ENCODE results near the gene MARVELD1. TPM values are rescaled to one million over a fixed set of nuclear protein-coding genes. Genes with fewer than 3 reads are reported as not detected.

The MARVELD1 gene
- total and polyA plus RNA-seq, 2 of the 13 experiments (the other 11 are each of a cell fraction or from before 2014, with no cell fraction given) = not detected

DNA sequence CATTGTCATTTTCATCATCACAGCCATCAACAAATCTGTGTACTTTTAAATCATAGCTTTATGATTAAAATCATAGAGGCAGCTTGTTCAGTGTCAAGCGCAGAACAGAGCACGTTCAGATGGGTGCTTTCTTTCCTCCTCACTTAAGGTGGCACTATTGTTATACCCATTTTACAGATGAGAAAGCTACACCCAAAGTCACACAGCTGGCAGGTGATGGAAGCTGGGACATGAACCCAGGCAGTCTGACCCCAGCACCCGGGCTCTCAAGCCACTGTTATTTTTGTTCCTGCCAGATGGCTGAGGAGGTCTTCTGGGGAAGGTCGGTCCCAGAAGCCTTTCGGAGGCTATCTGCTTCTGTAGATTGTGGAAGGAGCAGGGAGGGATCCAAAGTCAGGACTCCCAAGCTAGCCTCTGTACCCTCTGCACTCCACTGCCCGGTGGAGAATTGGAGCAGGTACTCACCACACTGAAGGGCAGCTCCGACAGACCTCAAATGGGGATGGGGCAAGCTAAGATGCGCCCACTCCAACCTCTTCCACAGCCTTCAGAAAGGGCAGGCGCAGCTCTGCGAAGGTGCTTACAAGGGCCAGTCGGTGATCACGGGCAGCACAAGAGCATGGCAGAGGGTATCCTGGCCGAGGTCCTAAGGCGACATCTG is 27.1 kb upstream of the MARVELD1 start:
- H3K4me3 ChIP-seq (replicated peaks in 1 of 3; ENCODE audit: insufficient read depth in 1 of 3, low read depth in 2 of 3, low read length in 3 of 3) = peak overlapping the region; percentile 91 to 97 (median 95)
- no peaks in the 10 kb centered on the region for H3K36me3 ChIP-seq (replicated peaks in 1 of 2; ENCODE audit: control insufficient read depth in 1 of 2, insufficient read depth in 2 of 2, low read length in 2 of 2)
- WGBS (ENCODE audit: low lambda C conversion rate) = 1% methylated on average over 6 of the region's 14 CpGs
- BruUV-seq (replicated peaks) = TSS peak; percentile 68
- peaks cover 47% of the 10 kb centered on the region for H3K79me2 ChIP-seq (ENCODE audit: insufficient read depth, low read length)
- peak overlapping the region; percentile 93 for H3K4me2 ChIP-seq (ENCODE audit: low read depth, low read length)
- peak overlapping the region; percentile 92 for H3K27ac ChIP-seq (ENCODE audit: extremely low read length, insufficient read depth, low read length)
- no peak overlapping the region for H2AFZ ChIP-seq (ENCODE audit: low read length)
- POLR2A ChIA-PET = interaction anchor here (0.6 to 3.5 kb wide), 17 partner anchors 10 to 189 kb away, joined by 3 to 39 read pairs (median 5); partner anchors contain the start of genes HOGA1, PI4K2A, UBTD1 and ZFYVE27
- CTCF ChIA-PET (ENCODE audit: low intra/inter-chr PET ratio, low total read pairs) = interaction anchor here (2.1 kb wide), 1 partner anchor 15 kb away, joined by 6 read pairs; no protein-coding TSS in a partner anchor
- no peaks in the 10 kb centered on the region; a peak in 1 of 5 replicates for H3K27me3 ChIP-seq (ENCODE audit: control insufficient read depth in 1 of 2, insufficient read depth in 2 of 2, low read length in 2 of 2)
- in situ Hi-C loops (cut with HindIII; ENCODE audit: extremely low pct_ligation_motif_present, low pct_unique_long_range_greater_than_20kb) = no loop called here
- FAIRE-seq (no peak), DNase-seq (ENCODE audit: low spot score) (no peak), ATAC-seq (peak; percentile 0; the same call in 1 of the 3 replicates)
- H3K4me1 ChIP-seq (ENCODE audit: insufficient read depth, low read length) = peaks cover 59% of the 10 kb centered on the region
- H3K9ac ChIP-seq (ENCODE audit: insufficient read depth, low read depth, low read length) = peak overlapping the region; percentile 96
- H4K20me1 ChIP-seq (ENCODE audit: insufficient read depth, low read length) = peaks cover 14% of the 10 kb centered on the region
- H3K9me3 ChIP-seq (ENCODE audit: low read length) = no peaks in the 10 kb centered on the region
- intact Hi-C loops (cut with micrococcal nuclease; ENCODE audit: unreplicated experiment) = no loop called here
- TF ChIP-seq ZMYM3 (CRISPR knock-in tag; IDR thresholded peaks at IDR 0.05) (peak; percentile 89), SMARCC2 (IDR thresholded peaks at IDR 0.05) (no peak), KLF13 (CRISPR knock-in tag; IDR thresholded peaks at IDR 0.05) (no peak), MTA3 (CRISPR knock-in tag; IDR thresholded peaks at IDR 0.05) (no peak), BRD4 (CRISPR knock-in tag; IDR thresholded peaks at IDR 0.05) (no peak), GPN1 (CRISPR knock-in tag; IDR thresholded peaks at IDR 0.05; ENCODE audit: borderline replicate concordance) (no peak), ZNF333 (CRISPR knock-in tag; IDR thresholded peaks at IDR 0.05; ENCODE audit: borderline replicate concordance) (no peak), ADNP (CRISPR knock-in tag; IDR thresholded peaks at IDR 0.05) (peak; percentile 88), ZNF652 (CRISPR knock-in tag; IDR thresholded peaks at IDR 0.05; ENCODE audit: borderline replicate concordance, low read depth) (no peak), KDM1A (CRISPR knock-in tag; IDR thresholded peaks at IDR 0.05) (peak; percentile 66), RCOR2 (CRISPR knock-in tag; IDR thresholded peaks at IDR 0.05) (peak; percentile 34; the same call in 1 of the 2 replicates), RBAK (CRISPR knock-in tag; IDR thresholded peaks at IDR 0.05) (no peak), ZNF564 (CRISPR knock-in tag; IDR thresholded peaks at IDR 0.05) (0 out of 2 replicates have a peak, but pooled peaks have one; percentile 3), SNAI1 (CRISPR knock-in tag; IDR thresholded peaks at IDR 0.05; ENCODE audit: borderline replicate concordance) (0 out of 2 replicates have a peak, but pooled peaks have one; percentile 17), HNRNPK (IDR thresholded peaks at IDR 0.05; ENCODE audit: low read depth, low read length, poor library complexity, severe bottlenecking) (no peak), ZNF850 (CRISPR knock-in tag; conservative IDR thresholded peaks at IDR 0.05) (peak; percentile 13; the same call in 1 of the 2 replicates), MYC (CRISPR knock-in tag; IDR thresholded peaks at IDR 0.05; ENCODE audit: borderline replicate concordance) (no peak), ZNF891 (CRISPR knock-in tag; IDR thresholded peaks at IDR 0.05) (peak; percentile 27; the same call in 1 of the 2 replicates), ZNF468 (CRISPR knock-in tag; IDR thresholded peaks at IDR 0.05) (no peak), ZNF274 (CRISPR knock-in tag; IDR thresholded peaks at IDR 0.05) (no peak), ZNF772 (CRISPR knock-in tag; IDR thresholded peaks at IDR 0.05) (0 out of 2 replicates have a peak, but pooled peaks have one; percentile 50)
- TF ChIP-seq, protein P1, sequence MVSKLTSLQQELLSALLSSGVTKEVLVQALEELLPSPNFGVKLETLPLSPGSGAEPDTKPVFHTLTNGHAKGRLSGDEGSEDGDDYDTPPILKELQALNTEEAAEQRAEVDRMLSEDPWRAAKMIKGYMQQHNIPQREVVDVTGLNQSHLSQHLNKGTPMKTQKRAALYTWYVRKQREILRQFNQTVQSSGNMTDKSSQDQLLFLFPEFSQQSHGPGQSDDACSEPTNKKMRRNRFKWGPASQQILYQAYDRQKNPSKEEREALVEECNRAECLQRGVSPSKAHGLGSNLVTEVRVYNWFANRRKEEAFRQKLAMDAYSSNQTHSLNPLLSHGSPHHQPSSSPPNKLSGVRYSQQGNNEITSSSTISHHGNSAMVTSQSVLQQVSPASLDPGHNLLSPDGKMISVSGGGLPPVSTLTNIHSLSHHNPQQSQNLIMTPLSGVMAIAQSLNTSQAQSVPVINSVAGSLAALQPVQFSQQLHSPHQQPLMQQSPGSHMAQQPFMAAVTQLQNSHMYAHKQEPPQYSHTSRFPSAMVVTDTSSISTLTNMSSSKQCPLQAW (CRISPR knock-in tag; IDR thresholded peaks at IDR 0.05) = no peak
- TF ChIP-seq, protein P2, sequence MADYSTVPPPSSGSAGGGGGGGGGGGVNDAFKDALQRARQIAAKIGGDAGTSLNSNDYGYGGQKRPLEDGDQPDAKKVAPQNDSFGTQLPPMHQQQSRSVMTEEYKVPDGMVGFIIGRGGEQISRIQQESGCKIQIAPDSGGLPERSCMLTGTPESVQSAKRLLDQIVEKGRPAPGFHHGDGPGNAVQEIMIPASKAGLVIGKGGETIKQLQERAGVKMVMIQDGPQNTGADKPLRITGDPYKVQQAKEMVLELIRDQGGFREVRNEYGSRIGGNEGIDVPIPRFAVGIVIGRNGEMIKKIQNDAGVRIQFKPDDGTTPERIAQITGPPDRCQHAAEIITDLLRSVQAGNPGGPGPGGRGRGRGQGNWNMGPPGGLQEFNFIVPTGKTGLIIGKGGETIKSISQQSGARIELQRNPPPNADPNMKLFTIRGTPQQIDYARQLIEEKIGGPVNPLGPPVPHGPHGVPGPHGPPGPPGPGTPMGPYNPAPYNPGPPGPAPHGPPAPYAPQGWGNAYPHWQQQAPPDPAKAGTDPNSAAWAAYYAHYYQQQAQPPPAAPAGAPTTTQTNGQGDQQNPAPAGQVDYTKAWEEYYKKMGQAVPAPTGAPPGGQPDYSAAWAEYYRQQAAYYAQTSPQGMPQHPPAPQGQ (CRISPR knock-in tag; IDR thresholded peaks at IDR 0.05; ENCODE audit: borderline replicate concordance) = no peak

Data from HepG2 (cell line).